Fibroblast of lung (primary cell): ENCODE data around the gene ST8SIA4. TPM values are rescaled to one million over a fixed set of nuclear protein-coding genes. Genes with fewer than 3 reads are reported as not detected.

Source experiments
- DNase-seq, 2 donors: peaks; one replicate each; pipeline versions ENCODE4 v3.0.0 to v3.0.0-alpha.2; 2010; ENCODE audit warnings: low read depth in 2 of 2
- H2AFZ ChIP-seq: 2 replicates; pipeline ENCODE4 v1.5.1; 2012; ENCODE audit warnings: low read length, control low read depth, inconsistent platforms
- H3K27ac ChIP-seq: 2 replicates; pipeline ENCODE4 v1.5.1; 2011; ENCODE audit warnings: low read length, control low read depth; ENCODE audit not compliant: insufficient read depth
- H3K27me3 ChIP-seq: 2 replicates; pipeline ENCODE4 v1.5.1; 2011; ENCODE audit warnings: mild to moderate bottlenecking, low read length; ENCODE audit not compliant: control insufficient read depth, insufficient read depth
- H3K36me3 ChIP-seq: 2 replicates; pipeline ENCODE4 v1.5.1; 2011; ENCODE audit warnings: low read length; ENCODE audit not compliant: control insufficient read depth, insufficient read depth
- H3K4me1 ChIP-seq: 2 replicates; pipeline ENCODE4 v1.5.1; 2011; ENCODE audit warnings: low read length; ENCODE audit not compliant: control insufficient read depth, insufficient read depth; ENCODE audit errors: extremely low read depth
- H3K4me2 ChIP-seq: 2 replicates; pipeline ENCODE4 v1.5.1; 2011; ENCODE audit warnings: low read length, control low read depth; ENCODE audit not compliant: insufficient read depth; ENCODE audit errors: extremely low read depth
- H3K4me3 ChIP-seq, 4 experiments: fragments of 200-600 bp in 1 of 4; sonication (generic) in 1 of 4; replicated peaks in 1 of 4; 2 replicates each; pipeline ENCODE4 v1.5.1; 2011 to 2016; ENCODE audit warnings: low read length in 4 of 4, low read depth in 3 of 4, mild to moderate bottlenecking in 3 of 4, control low read depth in 2 of 4, inconsistent platforms in 1 of 4, mixed read lengths in 1 of 4; ENCODE audit not compliant: insufficient read depth in 1 of 4; ENCODE audit errors: control extremely low read depth in 1 of 4
- H3K79me2 ChIP-seq: 2 replicates; pipeline ENCODE4 v1.5.1; 2012; ENCODE audit warnings: mild to moderate bottlenecking, low read length, inconsistent platforms; ENCODE audit not compliant: control insufficient read depth, insufficient read depth
- H3K9ac ChIP-seq: 2 replicates; pipeline ENCODE4 v1.5.1; 2011; ENCODE audit warnings: mild to moderate bottlenecking, low read length, control low read depth; ENCODE audit not compliant: insufficient read depth
- H3K9me3 ChIP-seq: 2 replicates; pipeline ENCODE4 v1.5.1; 2012; ENCODE audit warnings: low read depth, low read length; ENCODE audit not compliant: control insufficient read depth, insufficient read depth
- H4K20me1 ChIP-seq: 2 replicates; pipeline ENCODE4 v1.5.1; 2011; ENCODE audit warnings: low read length; ENCODE audit not compliant: control insufficient read depth, insufficient read depth; ENCODE audit errors: extremely low read depth
- EZH2 ChIP-seq: IDR thresholded peaks from 2 replicates; pipeline ENCODE4 v1.5.1; 2012; ENCODE audit warnings: low read length, control low read depth, mild to moderate bottlenecking; ENCODE audit errors: missing control alignments
- polyA plus RNA-seq, 2 donors: library from polyadenylated mRNA; depleted of rRNA in 1 of 2; stranded (reverse) in 1 of 2; unstranded in 1 of 2; fragments of >200 nt; gene quantifications; 2 replicates each; pipeline ENCODE4 v1.2.1, GENCODE V29; 2011 to 2012; ENCODE audit warnings: missing spikeins in 1 of 2
- total RNA-seq: library from RNA; depleted of rRNA; stranded (reverse); fragments of >200 nt; gene quantifications from 2 replicates; pipeline ENCODE4 v1.2.1, GENCODE V29; 2014
- TF ChIP-seq, protein P1 (sequence below), 2 donors: IDR thresholded peaks in 1 of 2; conservative IDR thresholded peaks in 1 of 2; 1 replicate in 1 of 2; 2 replicates in 1 of 2; pipeline ENCODE4 v1.5.1; 2011 to 2012; ENCODE audit warnings: low read length in 2 of 2, control low read depth in 1 of 2, inconsistent platforms in 1 of 2, low read depth in 1 of 2, mild to moderate bottlenecking in 1 of 2

The ST8SIA4 gene
- total and polyA plus RNA-seq, 2 donors (not counting 1 experiment from before 2014, with no cell fraction given), result 0.02 to 0.33 TPM

DNA sequence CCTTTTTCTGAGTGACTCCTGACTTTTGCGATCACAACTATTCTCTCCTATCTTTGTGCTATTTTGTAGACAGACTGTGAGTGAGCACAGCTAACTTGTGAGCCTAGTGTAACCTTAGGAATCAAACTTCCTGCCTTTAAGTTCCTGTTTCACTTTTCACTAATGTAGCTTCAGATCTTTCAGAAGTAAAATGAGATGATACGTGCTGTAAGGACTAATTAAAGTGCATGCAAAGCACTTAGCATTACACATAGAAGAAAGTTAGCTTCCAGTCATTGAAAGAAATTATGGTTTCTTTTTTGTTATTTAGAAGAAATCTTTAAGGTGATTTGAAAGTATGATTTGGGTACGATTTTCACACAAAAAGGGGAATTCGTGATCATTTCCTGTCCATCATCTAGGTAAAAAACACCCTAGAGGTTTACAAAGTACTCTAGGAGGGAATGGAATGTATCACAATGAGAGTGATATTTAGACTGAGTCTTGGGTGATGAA, 122.7 kb downstream of the ST8SIA4 start:
- no peak overlapping the region for H3K4me3 ChIP-seq
- H3K79me2 ChIP-seq, result no peaks in the 10 kb centered on the region
- no peak for DNase-seq
- H3K36me3 ChIP-seq, result no peaks in the 10 kb centered on the region
- no peak overlapping the region for H3K9ac ChIP-seq
- H3K4me2 ChIP-seq, result no peak overlapping the region
- H4K20me1 ChIP-seq, result no peaks in the 10 kb centered on the region
- no peaks in the 10 kb centered on the region for H3K9me3 ChIP-seq
- H3K27me3 ChIP-seq, result no peaks in the 10 kb centered on the region
- TF ChIP-seq, protein P1, sequence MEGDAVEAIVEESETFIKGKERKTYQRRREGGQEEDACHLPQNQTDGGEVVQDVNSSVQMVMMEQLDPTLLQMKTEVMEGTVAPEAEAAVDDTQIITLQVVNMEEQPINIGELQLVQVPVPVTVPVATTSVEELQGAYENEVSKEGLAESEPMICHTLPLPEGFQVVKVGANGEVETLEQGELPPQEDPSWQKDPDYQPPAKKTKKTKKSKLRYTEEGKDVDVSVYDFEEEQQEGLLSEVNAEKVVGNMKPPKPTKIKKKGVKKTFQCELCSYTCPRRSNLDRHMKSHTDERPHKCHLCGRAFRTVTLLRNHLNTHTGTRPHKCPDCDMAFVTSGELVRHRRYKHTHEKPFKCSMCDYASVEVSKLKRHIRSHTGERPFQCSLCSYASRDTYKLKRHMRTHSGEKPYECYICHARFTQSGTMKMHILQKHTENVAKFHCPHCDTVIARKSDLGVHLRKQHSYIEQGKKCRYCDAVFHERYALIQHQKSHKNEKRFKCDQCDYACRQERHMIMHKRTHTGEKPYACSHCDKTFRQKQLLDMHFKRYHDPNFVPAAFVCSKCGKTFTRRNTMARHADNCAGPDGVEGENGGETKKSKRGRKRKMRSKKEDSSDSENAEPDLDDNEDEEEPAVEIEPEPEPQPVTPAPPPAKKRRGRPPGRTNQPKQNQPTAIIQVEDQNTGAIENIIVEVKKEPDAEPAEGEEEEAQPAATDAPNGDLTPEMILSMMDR (conservative IDR thresholded peaks at IDR 0.05 in 1 of 2, IDR thresholded peaks at IDR 0.05 in 1 of 2; ENCODE audit: low read depth in 1 of 2, low read length in 2 of 2), result no peak
- no peak for TF ChIP-seq EZH2
- H2AFZ ChIP-seq, result peak overlapping the region; percentile 20
- H3K4me1 ChIP-seq, result no peaks in the 10 kb centered on the region
- no peak overlapping the region for H3K27ac ChIP-seq

DNA sequence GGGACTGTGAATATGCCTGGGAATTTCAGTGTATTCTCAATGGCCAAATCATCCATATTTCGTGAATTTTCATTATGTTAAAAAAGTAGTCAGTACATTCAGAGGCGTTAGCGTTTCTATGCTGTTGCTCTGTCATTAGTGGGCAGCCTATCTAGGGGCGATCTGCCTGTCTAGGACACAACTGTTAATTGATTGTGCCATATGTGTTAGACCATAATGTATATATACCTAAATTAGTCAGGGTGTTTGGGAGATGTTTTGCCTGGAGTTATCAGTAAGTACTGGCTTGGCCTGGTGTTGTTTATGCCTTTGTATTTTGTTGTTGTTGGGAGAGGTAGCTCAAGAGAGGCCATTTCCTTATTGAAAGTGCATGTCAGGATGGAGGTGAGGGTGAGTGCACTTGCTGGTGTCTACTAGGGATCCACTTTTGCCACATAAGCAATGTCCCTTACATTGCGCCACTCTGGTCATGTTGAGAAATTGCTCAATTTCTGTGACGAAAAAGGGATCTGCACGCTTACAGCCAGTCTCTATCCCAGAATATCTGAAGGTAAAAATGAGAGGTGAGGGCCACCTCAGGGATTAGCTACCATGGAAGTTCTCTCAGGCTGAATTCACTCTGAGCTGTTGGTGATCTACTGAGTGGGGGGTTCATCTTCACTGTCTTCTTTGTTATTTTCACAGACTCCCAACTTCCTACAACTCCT, 123.3 kb downstream of the ST8SIA4 start:
- Histone ChIP-seq H3K4me1 (no peaks in the 10 kb centered on the region), H3K27me3 (no peaks in the 10 kb centered on the region), H3K27ac (no peak overlapping the region), H3K36me3 (no peaks in the 10 kb centered on the region), H2AFZ (peak overlapping the region; percentile 20), H3K4me2 (no peak overlapping the region), H3K9ac (no peak overlapping the region), H3K9me3 (no peaks in the 10 kb centered on the region), H4K20me1 (no peaks in the 10 kb centered on the region), H3K79me2 (no peaks in the 10 kb centered on the region), H3K4me3 (no peak overlapping the region)
- TF ChIP-seq EZH2, result no peak
- TF ChIP-seq, protein P1 (conservative IDR thresholded peaks at IDR 0.05 in 1 of 2, IDR thresholded peaks at IDR 0.05 in 1 of 2; ENCODE audit: low read depth in 1 of 2, low read length in 2 of 2), result no peak
- DNase-seq, result no peak

DNA sequence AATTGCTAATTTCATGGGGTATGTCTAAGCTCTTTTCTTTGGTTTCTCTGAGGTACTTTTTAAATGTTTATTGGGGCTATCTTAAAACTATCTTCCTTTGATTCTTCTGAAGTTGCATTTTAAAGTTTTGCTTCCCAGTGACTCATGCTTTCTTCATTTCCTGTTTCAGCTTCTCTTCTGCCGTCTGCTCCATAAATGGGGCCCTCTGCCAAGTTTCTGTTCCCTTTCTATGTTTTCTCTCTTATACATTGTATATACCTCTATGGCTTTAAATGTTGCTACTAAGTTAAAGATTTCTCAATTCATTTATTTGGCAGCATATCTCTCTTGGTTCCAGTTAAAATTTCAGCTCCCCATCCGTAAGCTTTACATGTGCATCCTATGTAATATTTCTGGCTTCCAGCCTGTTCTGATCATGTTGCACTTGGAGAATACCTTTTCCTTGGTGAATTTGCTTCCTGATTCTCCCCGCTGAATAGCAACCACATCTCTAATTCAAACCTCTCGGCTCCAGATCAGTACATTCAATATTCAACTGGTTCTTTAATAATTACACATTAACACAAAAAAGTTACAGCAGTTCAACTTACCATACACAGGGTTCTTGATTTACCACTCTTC, 125.3 kb downstream of the ST8SIA4 start:
- Histone ChIP-seq H3K27me3 (no peaks in the 10 kb centered on the region), H4K20me1 (no peaks in the 10 kb centered on the region), H3K79me2 (no peaks in the 10 kb centered on the region), H3K9ac (no peak overlapping the region), H3K4me2 (peak overlapping the region; percentile 55), H3K4me1 (no peaks in the 10 kb centered on the region), H3K36me3 (no peaks in the 10 kb centered on the region), H3K4me3 (peak overlapping the region in 1 of 4 experiments; percentile 23), H3K27ac (no peak overlapping the region), H2AFZ (peak overlapping the region; percentile 60), H3K9me3 (no peaks in the 10 kb centered on the region)
- peak; percentile 85 to 92 for DNase-seq
- TF ChIP-seq EZH2, result no peak
- TF ChIP-seq, protein P1 (conservative IDR thresholded peaks at IDR 0.05 in 1 of 2, IDR thresholded peaks at IDR 0.05 in 1 of 2; ENCODE audit: low read depth in 1 of 2, low read length in 2 of 2), result no peak
